Keratinocyte (primary cell): Measurements from ENCODE around the gene PACSIN2. TPM values are rescaled to one million over a fixed set of nuclear protein-coding genes. Genes with fewer than 3 reads are reported as not detected.
A peak's percentile ranks its signal among the peaks of the same experiment; 100 is the strongest.

Experiments used
- DNase-seq: peaks from one replicate; pipeline ENCODE4 v3.0.0-alpha.2; 2011; ENCODE audit warnings: low read depth, missing footprints, low spot score
- FAIRE-seq: peaks from 2 replicates; lab custom pipeline; 2011; peaks lifted over from hg19 to GRCh38; lab: Jason Lieb, UNC
- H2AFZ ChIP-seq: 2 replicates; pipeline ENCODE4 v1.6.0; 2012; ENCODE audit warnings: low read length, control low read depth, inconsistent platforms; ENCODE audit not compliant: control insufficient read depth
- H3K27ac ChIP-seq: 2 replicates; pipeline ENCODE4 v1.5.1; 2011; ENCODE audit warnings: low read length; ENCODE audit not compliant: control insufficient read depth, insufficient read depth
- H3K27me3 ChIP-seq: 3 replicates; pipeline ENCODE4 v1.6.0; 2011; ENCODE audit warnings: low read length; ENCODE audit not compliant: control insufficient read depth, insufficient read depth; ENCODE audit errors: extremely low read depth
- H3K36me3 ChIP-seq, 2 experiments: 2 replicates in 1 of 2; 3 replicates in 1 of 2; pipeline ENCODE4 v1.5.1; 2011; ENCODE audit warnings: low read length in 2 of 2, mild to moderate bottlenecking in 1 of 2; ENCODE audit not compliant: control insufficient read depth in 2 of 2, insufficient read depth in 2 of 2; ENCODE audit errors: extremely low read depth in 1 of 2
- H3K4me1 ChIP-seq: 3 replicates; pipeline ENCODE4 v1.5.1; 2011; ENCODE audit warnings: low read length; ENCODE audit not compliant: control insufficient read depth, insufficient read depth; ENCODE audit errors: extremely low read depth
- H3K4me2 ChIP-seq: 3 replicates; pipeline ENCODE4 v1.6.0; 2011; ENCODE audit warnings: low read depth, low read length; ENCODE audit not compliant: control insufficient read depth, insufficient read depth; ENCODE audit errors: extremely low read depth
- H3K4me3 ChIP-seq, 3 experiments: fragments of 200-600 bp in 1 of 3; sonication (generic) in 1 of 3; 2 replicates in 2 of 3; 3 replicates in 1 of 3; pipeline ENCODE4 v1.5.1; 2011 to 2016; ENCODE audit warnings: low read length in 3 of 3, mild to moderate bottlenecking in 3 of 3, control low read depth in 2 of 3, inconsistent platforms in 1 of 3, low read depth in 1 of 3, mixed read lengths in 1 of 3, mixed run types in 1 of 3, moderate library complexity in 1 of 3; ENCODE audit not compliant: control insufficient read depth in 2 of 3, insufficient read depth in 2 of 3; ENCODE audit errors: extremely low read depth in 1 of 3
- H3K79me2 ChIP-seq: 2 replicates; pipeline ENCODE4 v1.6.0; 2012; ENCODE audit warnings: low read length; ENCODE audit not compliant: control insufficient read depth, insufficient read depth
- H3K9ac ChIP-seq: 3 replicates; pipeline ENCODE4 v1.6.0; 2011; ENCODE audit warnings: low read length; ENCODE audit not compliant: control insufficient read depth, insufficient read depth; ENCODE audit errors: extremely low read depth
- H3K9me1 ChIP-seq: 3 replicates; pipeline ENCODE4 v1.6.0; 2011; ENCODE audit warnings: low read length; ENCODE audit not compliant: control insufficient read depth, insufficient read depth; ENCODE audit errors: extremely low read depth
- H3K9me3 ChIP-seq: 2 replicates; pipeline ENCODE4 v1.5.1; 2012; ENCODE audit warnings: low read depth, low read length; ENCODE audit not compliant: control insufficient read depth
- H4K20me1 ChIP-seq: 3 replicates; pipeline ENCODE4 v1.6.0; 2011; ENCODE audit warnings: low read length; ENCODE audit not compliant: control insufficient read depth, insufficient read depth; ENCODE audit errors: extremely low read depth
- CTCF ChIP-seq, 3 experiments: IDR thresholded peaks in 1 of 3; conservative IDR thresholded peaks in 1 of 3; optimal IDR thresholded peaks in 1 of 3; 2 replicates in 2 of 3; 3 replicates in 1 of 3; pipeline versions ENCODE3 to v1.5.1; 2011; ENCODE audit warnings: low read length in 3 of 3, mild to moderate bottlenecking in 3 of 3, moderate library complexity in 2 of 3, control low read depth in 1 of 3, inconsistent platforms in 1 of 3; ENCODE audit not compliant: insufficient read depth in 2 of 3; ENCODE audit errors: extremely low read depth in 1 of 3
- EZH2 ChIP-seq: IDR thresholded peaks from one replicate; pipeline ENCODE4 v1.6.1; 2012; ENCODE audit warnings: inconsistent platforms, mild to moderate bottlenecking, low read length, moderate library complexity
- dilution Hi-C: fragments of 300-500 bp; cut with MboI; formaldehyde crosslinking; loops from one replicate; pipeline ENCODE4 v1.7.0; 2020; ENCODE audit warnings: low sequenced_read_pairs; ENCODE audit not compliant: extremely low pct_ligation_motif_present
- polyA plus RNA-seq, 5 experiments: library from polyadenylated mRNA; depleted of rRNA in 3 of 5; stranded (reverse) in 3 of 5; stranded (forward) in 1 of 5; unstranded in 1 of 5; fragments of >200 nt; gene quantifications; 1 replicate in 1 of 5; 2 replicates in 3 of 5; 3 replicates in 1 of 5; pipeline versions ENCODE4 v1.2.1 to v1.2.3, GENCODE V29; 2011 to 2012; ENCODE audit warnings: missing spikeins in 2 of 5, low read depth in 1 of 5, low replicate concordance in 1 of 5

PACSIN2 gene
- polyA plus RNA-seq, 1 donor (not counting 4 experiments of a cell fraction or from before 2014, with no cell fraction given) = 55.5 TPM

GRCh38 chr22:42866100-42866499, 148.8 kb downstream of the PACSIN2 start:
- no peaks in the 10 kb centered on the region for H3K9me1 ChIP-seq
- dilution Hi-C loops = no loop called here
- TF ChIP-seq EZH2 (no peak), CTCF (optimal IDR thresholded peaks at IDR 0.05 in 1 of 3, IDR thresholded peaks at IDR 0.05 in 1 of 3, conservative IDR thresholded peaks at IDR 0.05 in 1 of 3; ENCODE audit: extremely low read depth in 1 of 3, insufficient read depth in 2 of 3, low read length in 3 of 3) (no peak)
- no peak for DNase-seq
- H3K9me3 ChIP-seq = no peaks in the 10 kb centered on the region
- peaks cover 32% of the 10 kb centered on the region for H3K4me1 ChIP-seq
- no peaks in the 10 kb centered on the region for H4K20me1 ChIP-seq
- H3K4me2 ChIP-seq = no peak overlapping the region
- H2AFZ ChIP-seq = no peak overlapping the region
- H3K27me3 ChIP-seq = no peaks in the 10 kb centered on the region
- no peak overlapping the region for H3K9ac ChIP-seq
- H3K79me2 ChIP-seq = no peaks in the 10 kb centered on the region
- H3K36me3 ChIP-seq = peaks cover 5 to 12% of the 10 kb centered on the region in 2 experiments
- H3K4me3 ChIP-seq = no peak overlapping the region
- FAIRE-seq = no peak
- H3K27ac ChIP-seq = peak overlapping the region; percentile 30

GRCh38 chr22:42865536-42865935, 149.4 kb downstream of the PACSIN2 start:
- Histone ChIP-seq H3K4me2 (no peak overlapping the region), H3K9me3 (no peaks in the 10 kb centered on the region), H3K9me1 (no peaks in the 10 kb centered on the region), H3K27me3 (no peaks in the 10 kb centered on the region), H3K4me3 (no peak overlapping the region), H3K4me1 (peaks cover 32% of the 10 kb centered on the region), H3K9ac (peak overlapping the region; percentile 15), H3K36me3 (peaks cover 5 to 6% of the 10 kb centered on the region in 2 experiments), H3K79me2 (no peaks in the 10 kb centered on the region), H3K27ac (peak overlapping the region; percentile 31), H4K20me1 (no peaks in the 10 kb centered on the region), H2AFZ (no peak overlapping the region)
- DNase-seq (no peak), FAIRE-seq (no peak)
- TF ChIP-seq EZH2 (no peak), CTCF (optimal IDR thresholded peaks at IDR 0.05 in 1 of 3, IDR thresholded peaks at IDR 0.05 in 1 of 3, conservative IDR thresholded peaks at IDR 0.05 in 1 of 3; ENCODE audit: extremely low read depth in 1 of 3, insufficient read depth in 2 of 3, low read length in 3 of 3) (no peak)
- dilution Hi-C loops = no loop called here
